Endothelial cell of umbilical vein (primary cell): Measurements from ENCODE around the gene IP6K3. TPM values are rescaled to one million over a fixed set of nuclear protein-coding genes. Genes with fewer than 3 reads are reported as not detected.

Experiments used
- BruUV-seq: library from RNA; stranded (reverse); fragments of 400-500 nt; replicated peaks from 2 replicates; lab custom pipeline; 2021; lab: Mats Ljungman, UMichigan
- CTCF ChIA-PET: fragments of 300-600, 350-600 bp; sonication (Branson Sonifier 250); formaldehyde crosslinking; loops from one replicate; lab custom pipeline; 2021; ENCODE audit warnings: antibody characterized with exemption, inconsistent platforms; lab: Charles Lee
- POLR2A ChIA-PET: fragments of 300-600, 350-600 bp; sonication (Branson Sonifier 250); formaldehyde crosslinking; loops from one replicate; lab custom pipeline; 2021; ENCODE audit warnings: antibody characterized with exemption, inconsistent platforms; lab: Charles Lee
- DNase-seq: peaks from one replicate; pipeline ENCODE4 v3.0.0-alpha.2; 2011; ENCODE audit warnings: low read depth, low spot score
- FAIRE-seq: peaks from 2 replicates; lab custom pipeline; 2011; peaks lifted over from hg19 to GRCh38; lab: Jason Lieb, UNC
- H2AFZ ChIP-seq: 2 replicates; pipeline ENCODE4 v1.6.0; 2012; ENCODE audit warnings: low read depth, low read length, control low read depth, inconsistent platforms
- H3K27ac ChIP-seq: 2 replicates; pipeline ENCODE4 v1.5.1; 2011; ENCODE audit warnings: low read depth, mild to moderate bottlenecking, control low read depth, low read length, moderate library complexity; ENCODE audit not compliant: insufficient read depth
- H3K27me3 ChIP-seq, 2 experiments: 2 replicates each; pipeline versions ENCODE4 v1.6.0 to v1.6.1; 2011; ENCODE audit warnings: low read length in 2 of 2, mixed read lengths in 1 of 2; ENCODE audit not compliant: control insufficient read depth in 2 of 2, insufficient read depth in 2 of 2
- H3K36me3 ChIP-seq, 2 experiments: 2 replicates in 1 of 2; 3 replicates in 1 of 2; pipeline ENCODE4 v1.5.1; 2011; ENCODE audit warnings: low read length in 2 of 2, mild to moderate bottlenecking in 1 of 2, moderate library complexity in 1 of 2; ENCODE audit not compliant: control insufficient read depth in 2 of 2, insufficient read depth in 2 of 2; ENCODE audit errors: extremely low read depth in 1 of 2
- H3K4me1 ChIP-seq: 3 replicates; pipeline ENCODE4 v1.5.1; 2011; ENCODE audit warnings: mild to moderate bottlenecking, low read length; ENCODE audit not compliant: control insufficient read depth, insufficient read depth; ENCODE audit errors: extremely low read depth
- H3K4me2 ChIP-seq: 2 replicates; pipeline ENCODE4 v1.6.1; 2011; ENCODE audit warnings: low read length, control low read depth, mixed read lengths; ENCODE audit not compliant: insufficient read depth
- H3K4me3 ChIP-seq, 3 experiments: fragments of 200-600 bp in 1 of 3; sonication (generic), shearing (Covaris generic) in 1 of 3; replicated peaks in 1 of 3; 2 replicates each; pipeline ENCODE4 v1.5.1; 2011 to 2016; ENCODE audit warnings: control low read depth in 3 of 3, low read length in 3 of 3, mild to moderate bottlenecking in 2 of 3, inconsistent platforms in 1 of 3, low read depth in 1 of 3, moderate library complexity in 1 of 3; ENCODE audit not compliant: insufficient read depth in 1 of 3
- H3K79me2 ChIP-seq: 2 replicates; pipeline ENCODE4 v1.6.0; 2012; ENCODE audit warnings: low read length, inconsistent platforms; ENCODE audit not compliant: control insufficient read depth, insufficient read depth
- H3K9ac ChIP-seq: replicated peaks from 2 replicates; pipeline ENCODE3; 2011; ENCODE audit warnings: low read length, control low read depth; ENCODE audit not compliant: insufficient read depth; ENCODE audit errors: extremely low read depth
- H3K9me1 ChIP-seq: replicated peaks from 3 replicates; pipeline ENCODE4 v1.6.0; 2011; ENCODE audit warnings: mild to moderate bottlenecking, low read length; ENCODE audit not compliant: control insufficient read depth, insufficient read depth; ENCODE audit errors: extremely low read depth
- H3K9me3 ChIP-seq: replicated peaks from 2 replicates; pipeline ENCODE4 v1.5.1; 2012; ENCODE audit warnings: low read length, inconsistent platforms; ENCODE audit not compliant: control insufficient read depth, insufficient read depth
- H4K20me1 ChIP-seq: replicated peaks from 2 replicates; pipeline ENCODE3; 2011; ENCODE audit warnings: mild to moderate bottlenecking, low read length; ENCODE audit not compliant: control insufficient read depth, insufficient read depth; ENCODE audit errors: extremely low read depth
- CTCF ChIP-seq, 2 donors: IDR thresholded peaks; 1 replicate in 1 of 2; 2 replicates in 1 of 2; pipeline ENCODE4 v1.5.1; 2011; ENCODE audit warnings: low read length in 2 of 2, mild to moderate bottlenecking in 2 of 2, moderate library complexity in 2 of 2, control low read depth in 1 of 2, inconsistent platforms in 1 of 2, low read depth in 1 of 2; ENCODE audit not compliant: insufficient read depth in 1 of 2; ENCODE audit errors: extremely low read depth in 1 of 2
- EZH2 ChIP-seq: IDR thresholded peaks from 2 replicates; pipeline ENCODE4 v1.6.1; 2012; ENCODE audit warnings: borderline replicate concordance, low read depth, mild to moderate bottlenecking, moderate library complexity, low read length, inconsistent platforms; ENCODE audit not compliant: severe bottlenecking
- FOS ChIP-seq: IDR thresholded peaks from 2 replicates; pipeline ENCODE4 v1.6.1; 2011; ENCODE audit warnings: mild to moderate bottlenecking, low read length, moderate library complexity, borderline replicate concordance; ENCODE audit not compliant: insufficient read depth
- GATA2 ChIP-seq: IDR thresholded peaks from 2 replicates; pipeline ENCODE4 v1.7.0; 2011; ENCODE audit warnings: low read depth, mild to moderate bottlenecking, moderate library complexity, mixed read lengths, low read length; ENCODE audit not compliant: insufficient read length, insufficient read depth
- JUN ChIP-seq: IDR thresholded peaks from 2 replicates; pipeline ENCODE4 v1.6.1; 2011; ENCODE audit warnings: borderline replicate concordance, low read depth; ENCODE audit not compliant: insufficient read length, insufficient read depth
- MAX ChIP-seq: IDR thresholded peaks from 2 replicates; pipeline ENCODE4 v1.6.1; 2011; ENCODE audit not compliant: insufficient read depth, insufficient read length
- MYC ChIP-seq: IDR thresholded peaks from one replicate; pipeline ENCODE4 v1.6.1; 2011; ENCODE audit warnings: mild to moderate bottlenecking, low read depth, low read length
- POLR2A ChIP-seq: IDR thresholded peaks from 2 replicates; pipeline ENCODE4 v1.6.1; 2012; ENCODE audit warnings: low read depth, mild to moderate bottlenecking, control low read depth, low read length
- POLR2AphosphoS5 ChIP-seq: IDR thresholded peaks from 2 replicates; pipeline ENCODE4 v1.6.1; 2012; ENCODE audit warnings: low read depth, mild to moderate bottlenecking, control low read depth, low read length, moderate library complexity; ENCODE audit not compliant: insufficient read depth
- dilution Hi-C: fragments of 300-500 bp; cut with MboI; formaldehyde crosslinking; loops from one replicate; pipeline ENCODE4 v1.15.0; 2019; ENCODE audit warnings: low sequenced_read_pairs; ENCODE audit not compliant: extremely low pct_ligation_motif_present
- intact Hi-C: fragments of 100-400 bp; cut with micrococcal nuclease; formaldehyde crosslinking; loops from one replicate; pipeline ENCODE4 v1.10.0; 2022
- polyA plus RNA-seq, 4 experiments: library from polyadenylated mRNA; depleted of rRNA in 3 of 4; stranded (reverse) in 3 of 4; unstranded in 1 of 4; fragments of >200 nt; gene quantifications; 2 replicates each; pipeline versions ENCODE4 v1.2.1 to v1.2.3, GENCODE V29; 2011 to 2012; ENCODE audit warnings: missing spikeins in 1 of 4
- total RNA-seq: library from RNA; stranded (reverse); gene quantifications from 2 replicates; pipeline ENCODE4 v1.2.3, GENCODE V29; 2021

Gene IP6K3
- total and polyA plus RNA-seq, 2 donors (not counting 3 experiments of a cell fraction or from before 2014, with no cell fraction given) = not detected

- no peaks in the 10 kb centered on the region for H3K9me3 ChIP-seq
- H3K79me2 ChIP-seq = peaks cover 24% of the 10 kb centered on the region
- CTCF ChIA-PET = interaction anchor here (0.7 to 3.9 kb wide), 4 partner anchors 8 to 119 kb away, joined by 3 to 26 read pairs (median 4); no protein-coding TSS in a partner anchor
- TF ChIP-seq POLR2A (no peak), EZH2 (no peak)
- no peak overlapping the region for H3K4me2 ChIP-seq
- POLR2A ChIA-PET = no interaction called here
- peaks cover 17% of the 10 kb centered on the region for H3K4me1 ChIP-seq
- dilution Hi-C loops (no loop called here), intact Hi-C loops (no loop called here)
- FAIRE-seq = no peak
- peaks cover 4% of the 10 kb centered on the region in 2 experiments for H3K36me3 ChIP-seq
- no peak overlapping the region for H3K4me3 ChIP-seq
- no peaks in the 10 kb centered on the region for H4K20me1 ChIP-seq
- no TSS peak for BruUV-seq
- no peak overlapping the region for H3K9ac ChIP-seq
- H3K27ac ChIP-seq = no peak overlapping the region
- no peaks in the 10 kb centered on the region for H3K27me3 ChIP-seq
- H3K9me1 ChIP-seq = no peaks in the 10 kb centered on the region
- no peak overlapping the region for H2AFZ ChIP-seq
- DNase-seq = no peak
Observed at GRCh38 chr6:33708516-33709204, 38.0 kb downstream of the IP6K3 start.

- Histone ChIP-seq H3K79me2 (peaks cover 24% of the 10 kb centered on the region), H4K20me1 (no peaks in the 10 kb centered on the region), H3K27ac (no peak overlapping the region), H3K9me3 (no peaks in the 10 kb centered on the region), H3K4me1 (peaks cover 17% of the 10 kb centered on the region), H3K36me3 (peaks cover 4% of the 10 kb centered on the region in 2 experiments), H2AFZ (no peak overlapping the region), H3K27me3 (no peaks in the 10 kb centered on the region), H3K9ac (no peak overlapping the region), H3K9me1 (no peaks in the 10 kb centered on the region), H3K4me3 (no peak overlapping the region), H3K4me2 (no peak overlapping the region)
- no peak for TF ChIP-seq GATA2
- TF ChIP-seq JUN = no peak
- no peak for TF ChIP-seq MYC
- no peak for TF ChIP-seq EZH2
- no peak for TF ChIP-seq POLR2AphosphoS5
- TF ChIP-seq POLR2A = no peak
- no peak for TF ChIP-seq FOS
- TF ChIP-seq MAX = no peak
- no peak for TF ChIP-seq CTCF (IDR thresholded peaks at IDR 0.05; ENCODE audit: extremely low read depth in 1 of 2, insufficient read depth in 1 of 2, low read depth in 1 of 2, low read length in 2 of 2)
- dilution Hi-C loops = no loop called here
- intact Hi-C loops = no loop called here
- no TSS peak for BruUV-seq
- FAIRE-seq (no peak), DNase-seq (no peak)
- ChIA-PET POLR2A (no interaction called here), CTCF (interaction anchor here (0.5 to 1.9 kb wide), 3 partner anchors 35 to 346 kb away, joined by 3 to 5 read pairs (median 3); no protein-coding TSS in a partner anchor)
Observed at GRCh38 chr6:33707771-33708170, 38.9 kb downstream of the IP6K3 start.
